ENCODE data around the gene ALG12.

ALG12 gene

GRCh38 chr22:49958366-49958921, 40.2 kb upstream of the ALG12 start:
- TF ChIP-seq MAX (IDR thresholded peaks at IDR 0.05; ENCODE audit: low read depth, low read length) (no peak), POLR2A (IDR thresholded peaks at IDR 0.05; ENCODE audit: extremely low read depth, insufficient read length) (no peak), CTCF (IDR thresholded peaks at IDR 0.05; ENCODE audit: low read depth, low read length) (no peak), MYC (IDR thresholded peaks at IDR 0.05; ENCODE audit: low read depth, low read length) (no peak)
- DNase-seq (ENCODE audit: low read depth): no peak

GRCh38 chr22:49957826-49958365, 39.7 kb upstream of the ALG12 start:
- no peak overlapping the region for H3K4me3 ChIP-seq (ENCODE audit: low read depth, low read length)
- no peak for TF ChIP-seq POLR2A (IDR thresholded peaks at IDR 0.05; ENCODE audit: extremely low read depth, insufficient read length)
- no peak for TF ChIP-seq CTCF (IDR thresholded peaks at IDR 0.05; ENCODE audit: low read depth, low read length)
- DNase-seq (ENCODE audit: low read depth): no peak

More at GRCh38 chr22:49958366-49958921, 40.2 kb upstream of the ALG12 start:
- H3K4me3 ChIP-seq (ENCODE audit: low read depth, low read length): no peak overlapping the region

GRCh38 chr22:49956914-49957825, 38.9 kb upstream of the ALG12 start:
- TF ChIP-seq CTCF (IDR thresholded peaks at IDR 0.05; ENCODE audit: low read depth, low read length) (no peak), MAX (IDR thresholded peaks at IDR 0.05; ENCODE audit: low read depth, low read length) (no peak)
- H3K4me3 ChIP-seq (ENCODE audit: low read depth, low read length): no peak overlapping the region
- DNase-seq (ENCODE audit: low read depth): no peak

GRCh38 chr22:49956418-49956770, 38.2 kb upstream of the ALG12 start:
- no peak for DNase-seq (ENCODE audit: low read depth)
- H3K4me3 ChIP-seq (ENCODE audit: low read depth, low read length): no peak overlapping the region
- no peak for TF ChIP-seq CTCF (IDR thresholded peaks at IDR 0.05; ENCODE audit: low read depth, low read length)
- no peak for TF ChIP-seq MAX (IDR thresholded peaks at IDR 0.05; ENCODE audit: low read depth, low read length)
- TF ChIP-seq POLR2A (IDR thresholded peaks at IDR 0.05; ENCODE audit: extremely low read depth, insufficient read length): no peak
- TF ChIP-seq MYC (IDR thresholded peaks at IDR 0.05; ENCODE audit: low read depth, low read length): no peak

GRCh38 chr22:49955581-49956417, 37.6 kb upstream of the ALG12 start:
- TF ChIP-seq MYC (IDR thresholded peaks at IDR 0.05; ENCODE audit: low read depth, low read length) (no peak), CTCF (IDR thresholded peaks at IDR 0.05; ENCODE audit: low read depth, low read length) (no peak), POLR2A (IDR thresholded peaks at IDR 0.05; ENCODE audit: extremely low read depth, insufficient read length) (no peak), MAX (IDR thresholded peaks at IDR 0.05; ENCODE audit: low read depth, low read length) (no peak)

More at GRCh38 chr22:49955581-49956417, 37.6 kb upstream of the ALG12 start:
- DNase-seq (ENCODE audit: low read depth): no peak
- H3K4me3 ChIP-seq (ENCODE audit: low read depth, low read length): no peak overlapping the region

Data from NB4 (cell line).